GM23338 (cell line): Measurements from ENCODE around the gene H2AZ2. TPM values are rescaled to one million over a fixed set of nuclear protein-coding genes. Genes with fewer than 3 reads are reported as not detected.
"Not testable (repeated sequence)": the region's sequence is repeated elsewhere in the genome, so short reads cannot be mapped to it uniquely, and the experiment has no call there.

ENCODE experiments used
- ATAC-seq: fragments of 200-7000 bp; cut with Tn5 transposase; 3 replicates; pipeline ENCODE4 v1.9.1; 2020
- DNase-seq: peaks from one replicate; pipeline ENCODE4 v3.0.0-alpha.2; 2015; ENCODE audit warnings: low spot score
- H2AFZ ChIP-seq: fragments of 200-600 bp; sonication (generic); 2 replicates; pipeline ENCODE4 v1.8.0; 2016; ENCODE audit warnings: antibody characterized with exemption, mild to moderate bottlenecking, moderate library complexity
- H3F3A ChIP-seq: fragments of 200-600 bp; sonication (generic); replicated peaks from 2 replicates; pipeline ENCODE4 v1.8.0; 2017; ENCODE audit warnings: antibody characterized with exemption, mixed run types, low read depth
- H3K27ac ChIP-seq: fragments of 200-600 bp; sonication (generic); 2 replicates; pipeline ENCODE4 v1.6.1; 2016; ENCODE audit warnings: low read depth
- H3K27me3 ChIP-seq: fragments of 200-600 bp; sonication (generic); 2 replicates; pipeline ENCODE4 v1.8.0; 2016; ENCODE audit warnings: mild to moderate bottlenecking, mixed run types, moderate library complexity; ENCODE audit not compliant: insufficient read depth
- H3K36me3 ChIP-seq: fragments of 200-600 bp; sonication (generic); 2 replicates; pipeline ENCODE4 v1.8.0; 2016; ENCODE audit warnings: mild to moderate bottlenecking; ENCODE audit not compliant: insufficient read depth
- H3K4me1 ChIP-seq: fragments of 200-600 bp; sonication (generic); 2 replicates; pipeline ENCODE4 v1.8.0; 2016; ENCODE audit warnings: mild to moderate bottlenecking, moderate library complexity; ENCODE audit not compliant: insufficient read depth
- H3K4me2 ChIP-seq: fragments of 200-600 bp; sonication (generic); 2 replicates; pipeline ENCODE4 v1.7.1; 2017; ENCODE audit warnings: mixed run types
- H3K4me3 ChIP-seq: fragments of 200-600 bp; sonication (generic); 2 replicates; pipeline ENCODE4 v1.6.1; 2016; ENCODE audit warnings: mixed run types
- H3K79me2 ChIP-seq: fragments of 200-600 bp; sonication (generic); replicated peaks from 2 replicates; pipeline ENCODE4 v1.8.0; 2017; ENCODE audit warnings: mild to moderate bottlenecking; ENCODE audit not compliant: insufficient read depth
- H3K9me2 ChIP-seq: fragments of 200-600 bp; sonication (generic); 2 replicates; pipeline ENCODE4 v1.8.0; 2017; ENCODE audit not compliant: insufficient read depth
- H4K20me1 ChIP-seq: fragments of 200-600 bp; sonication (generic); replicated peaks from 2 replicates; pipeline ENCODE4 v1.8.0; 2017; ENCODE audit warnings: mild to moderate bottlenecking; ENCODE audit not compliant: insufficient read depth
- H3K27ac Mint-ChIP-seq: 2 replicates; pipeline ENCODE4 v1.8.0; 2020; ENCODE audit warnings: inconsistent platforms, mild to moderate bottlenecking, moderate library complexity, mixed read lengths
- H3K27me3 Mint-ChIP-seq: 3 replicates; pipeline ENCODE4 v1.8.0; 2022; ENCODE audit warnings: low read depth, mild to moderate bottlenecking, moderate library complexity, mixed read lengths, inconsistent platforms; ENCODE audit not compliant: insufficient read depth, poor library complexity
- H3K36me3 Mint-ChIP-seq: 3 replicates; pipeline ENCODE4 v1.8.0; 2021; ENCODE audit warnings: low read depth, mild to moderate bottlenecking, inconsistent platforms, moderate library complexity, mixed read lengths
- H3K4me1 Mint-ChIP-seq: 3 replicates; pipeline ENCODE4 v1.8.0; 2020; ENCODE audit warnings: mild to moderate bottlenecking, inconsistent platforms, mixed read lengths
- H3K4me3 Mint-ChIP-seq: 3 replicates; pipeline ENCODE4 v1.8.0; 2021; ENCODE audit warnings: moderate library complexity, mild to moderate bottlenecking, inconsistent platforms, mixed read lengths
- H3K9me3 Mint-ChIP-seq: 3 replicates; pipeline ENCODE4 v1.8.0; 2020; ENCODE audit warnings: moderate library complexity, mild to moderate bottlenecking, inconsistent platforms, mixed read lengths
- CTCF ChIP-seq, 2 experiments: fragments of 200-600 bp in 1 of 2; sonication (generic) in 1 of 2; conservative IDR thresholded peaks; 2 replicates each; pipeline versions ENCODE4 v1.5.1 to v1.6.1; 2016 to 2017; ENCODE audit warnings: antibody characterized with exemption in 2 of 2, low read depth in 2 of 2, mild to moderate bottlenecking in 2 of 2, moderate library complexity in 1 of 2
- ETS1 ChIP-seq: IDR thresholded peaks from 2 replicates; pipeline ENCODE4 v1.6.1; 2016; ENCODE audit warnings: antibody characterized with exemption
- JUNB ChIP-seq: IDR thresholded peaks from one replicate; pipeline ENCODE4 v1.6.1; 2016; ENCODE audit warnings: antibody characterized with exemption; ENCODE audit not compliant: unreplicated experiment
- NANOG ChIP-seq: IDR thresholded peaks from 2 replicates; pipeline ENCODE4 v1.6.1; 2016; ENCODE audit warnings: antibody characterized with exemption, borderline replicate concordance
- REST ChIP-seq: IDR thresholded peaks from one replicate; pipeline ENCODE4 v1.6.1; 2018; ENCODE audit warnings: antibody characterized with exemption; ENCODE audit not compliant: unreplicated experiment
- STAT1 ChIP-seq: IDR thresholded peaks from one replicate; pipeline ENCODE4 v1.6.1; 2016; ENCODE audit warnings: antibody characterized with exemption; ENCODE audit not compliant: unreplicated experiment
- ZNF114 ChIP-seq: fragments of 250-450 bp; sonication (Bioruptor Pico); IDR thresholded peaks from 2 replicates; pipeline ENCODE4 v1.5.0; 2020; ENCODE audit warnings: mild to moderate bottlenecking, moderate library complexity
- ZNF331 ChIP-seq: fragments of 250-450 bp; sonication (Bioruptor Pico); IDR thresholded peaks from 2 replicates; pipeline ENCODE4 v1.5.0; 2020; ENCODE audit warnings: low read depth, mild to moderate bottlenecking, moderate library complexity
- polyA plus RNA-seq: library from polyadenylated mRNA; unstranded; fragments of >200 nt; fragmentation: Nextera tagmentation; extraction: Ambion mirVana; gene quantifications from 2 replicates; pipeline ENCODE4 v1.2.1, GENCODE V29; 2016
- total RNA-seq: library from RNA; depleted of rRNA; stranded (reverse); fragments of >200 nt; shearing (Covaris generic); gene quantifications from 2 replicates; pipeline ENCODE4 v1.2.3, GENCODE V29; 2014

The H2AZ2 gene
- total and polyA plus RNA-seq, 2 experiments from 2014 or later: 215 to 390 TPM

GRCh38 chr7:44867073-44867995 is 19.4 kb upstream of the H2AZ2 start (continued):
- TF ChIP-seq ETS1 (no peak), ZNF331 (no peak), CTCF (conservative IDR thresholded peaks at IDR 0.05; ENCODE audit: low read depth in 2 of 2) (no peak), NANOG (no peak), STAT1 (no peak), REST (no peak), ZNF114 (no peak), JUNB (no peak)

GRCh38 chr7:44861949-44862348 is 14.1 kb upstream of the H2AZ2 start:
- not testable (repeated sequence) for H3K4me2 ChIP-seq, H3F3A ChIP-seq, H3K27ac ChIP-seq, H3K4me1 ChIP-seq, H3K27me3 Mint-ChIP-seq, H3K36me3 ChIP-seq, H3K9me2 ChIP-seq, H3K27ac Mint-ChIP-seq, H3K9me3 Mint-ChIP-seq, H2AFZ ChIP-seq, DNase-seq, H3K4me1 Mint-ChIP-seq, H3K27me3 ChIP-seq, H4K20me1 ChIP-seq, H3K79me2 ChIP-seq, H3K36me3 Mint-ChIP-seq, ATAC-seq, H3K4me3 Mint-ChIP-seq, H3K4me3 ChIP-seq
